HEK293 (cell line): Measurements from ENCODE around the gene CABP7.

Experiments used
- SETDB1 ChIP-seq: IDR thresholded peaks from one replicate; pipeline ENCODE4 v1.6.1; 2017; ENCODE audit warnings: mild to moderate bottlenecking, low read length, moderate library complexity, mixed read lengths; ENCODE audit not compliant: insufficient read length
- ZNF184 ChIP-seq: fragments of 450-650 bp; IDR thresholded peaks from 2 replicates; pipeline ENCODE4 v1.5.1; 2018; ENCODE audit warnings: missing biosample characterization, mild to moderate bottlenecking, missing genetic modification characterization
- ZNF324 ChIP-seq: fragments of 450-650 bp; formaldehyde crosslinking; IDR thresholded peaks from 2 replicates; pipeline ENCODE4 v1.5.1; 2016; ENCODE audit warnings: missing biosample characterization, missing genetic modification characterization
- TF ChIP-seq, protein P1 (sequence below): fragments of 450-650 bp; formaldehyde crosslinking; IDR thresholded peaks from 2 replicates; pipeline ENCODE4 v1.5.1; 2016; ENCODE audit warnings: missing biosample characterization, missing genetic modification characterization
- TF ChIP-seq, protein P2 (sequence below): fragments of 450-650 bp; formaldehyde crosslinking; IDR thresholded peaks from 2 replicates; pipeline ENCODE4 v1.5.1; 2016; ENCODE audit warnings: missing biosample characterization, missing genetic modification characterization

GRCh38 chr22:29705651-29706050 lies 14.2 kb upstream of the CABP7 start:
- TF ChIP-seq ZNF324 (tag by site-specific recombination): no peak
- TF ChIP-seq SETDB1: no peak
- TF ChIP-seq ZNF184 (tag by site-specific recombination): no peak
- TF ChIP-seq, protein P1, sequence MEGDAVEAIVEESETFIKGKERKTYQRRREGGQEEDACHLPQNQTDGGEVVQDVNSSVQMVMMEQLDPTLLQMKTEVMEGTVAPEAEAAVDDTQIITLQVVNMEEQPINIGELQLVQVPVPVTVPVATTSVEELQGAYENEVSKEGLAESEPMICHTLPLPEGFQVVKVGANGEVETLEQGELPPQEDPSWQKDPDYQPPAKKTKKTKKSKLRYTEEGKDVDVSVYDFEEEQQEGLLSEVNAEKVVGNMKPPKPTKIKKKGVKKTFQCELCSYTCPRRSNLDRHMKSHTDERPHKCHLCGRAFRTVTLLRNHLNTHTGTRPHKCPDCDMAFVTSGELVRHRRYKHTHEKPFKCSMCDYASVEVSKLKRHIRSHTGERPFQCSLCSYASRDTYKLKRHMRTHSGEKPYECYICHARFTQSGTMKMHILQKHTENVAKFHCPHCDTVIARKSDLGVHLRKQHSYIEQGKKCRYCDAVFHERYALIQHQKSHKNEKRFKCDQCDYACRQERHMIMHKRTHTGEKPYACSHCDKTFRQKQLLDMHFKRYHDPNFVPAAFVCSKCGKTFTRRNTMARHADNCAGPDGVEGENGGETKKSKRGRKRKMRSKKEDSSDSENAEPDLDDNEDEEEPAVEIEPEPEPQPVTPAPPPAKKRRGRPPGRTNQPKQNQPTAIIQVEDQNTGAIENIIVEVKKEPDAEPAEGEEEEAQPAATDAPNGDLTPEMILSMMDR (tag by site-specific recombination): no peak
- TF ChIP-seq, protein P2, sequence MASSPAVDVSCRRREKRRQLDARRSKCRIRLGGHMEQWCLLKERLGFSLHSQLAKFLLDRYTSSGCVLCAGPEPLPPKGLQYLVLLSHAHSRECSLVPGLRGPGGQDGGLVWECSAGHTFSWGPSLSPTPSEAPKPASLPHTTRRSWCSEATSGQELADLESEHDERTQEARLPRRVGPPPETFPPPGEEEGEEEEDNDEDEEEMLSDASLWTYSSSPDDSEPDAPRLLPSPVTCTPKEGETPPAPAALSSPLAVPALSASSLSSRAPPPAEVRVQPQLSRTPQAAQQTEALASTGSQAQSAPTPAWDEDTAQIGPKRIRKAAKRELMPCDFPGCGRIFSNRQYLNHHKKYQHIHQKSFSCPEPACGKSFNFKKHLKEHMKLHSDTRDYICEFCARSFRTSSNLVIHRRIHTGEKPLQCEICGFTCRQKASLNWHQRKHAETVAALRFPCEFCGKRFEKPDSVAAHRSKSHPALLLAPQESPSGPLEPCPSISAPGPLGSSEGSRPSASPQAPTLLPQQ: no peak
